ENCODE measurements around the gene DNAH9. TPM values are rescaled to one million over a fixed set of nuclear protein-coding genes. Genes with fewer than 3 reads are reported as not detected.

The DNAH9 gene
- total RNA-seq, 1 experiment from 2014 or later = 0.22 TPM

DNA sequence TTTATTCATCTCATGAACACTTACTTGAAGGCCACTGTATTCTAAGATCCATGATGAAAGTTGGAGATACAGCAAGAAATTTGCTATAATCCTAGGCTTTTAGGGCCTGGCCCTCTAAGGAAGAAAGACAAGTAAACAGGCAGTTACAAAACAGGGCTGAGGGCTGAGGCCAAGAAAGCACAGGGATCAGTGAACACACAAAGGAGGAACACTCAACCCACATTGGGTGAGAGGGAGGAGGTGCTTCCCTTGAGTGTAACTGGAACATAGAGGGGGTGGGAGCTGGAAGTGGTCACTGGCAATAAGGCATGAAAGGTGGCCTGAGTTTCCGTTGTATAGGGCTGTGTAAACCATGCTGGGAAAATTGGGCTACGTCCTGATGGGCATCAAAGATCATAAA, 286.8 kb downstream of the DNAH9 start:
- Histone ChIP-seq H4K20me1 (ENCODE audit: control insufficient read depth, insufficient read depth, insufficient read length) (no peaks in the 10 kb centered on the region), H3K9me3 (ENCODE audit: control insufficient read depth, low read depth, low read length) (no peaks in the 10 kb centered on the region), H3K14ac (ENCODE audit: insufficient read depth, low read length) (no peak overlapping the region), H3K4me1 (ENCODE audit: insufficient read depth, low read length) (no peaks in the 10 kb centered on the region), H2BK15ac (ENCODE audit: low read depth, low read length) (no peak overlapping the region), H2AFZ (ENCODE audit: low read length) (no peak overlapping the region), H3K4me2 (ENCODE audit: insufficient read depth, insufficient read length, low read length) (no peak overlapping the region), H3K23me2 (ENCODE audit: insufficient read length, low read depth, low read length, poor library complexity, severe bottlenecking) (no peaks in the 10 kb centered on the region), H4K8ac (replicated peaks; ENCODE audit: insufficient read length, low read depth, low read length) (no peak overlapping the region), H3K23ac (ENCODE audit: insufficient read length, low read depth, low read length) (no peak overlapping the region), H4K91ac (ENCODE audit: insufficient read length, low read depth, low read length) (no peak overlapping the region), H3K79me1 (ENCODE audit: insufficient read depth, low read depth, low read length, poor library complexity, severe bottlenecking) (no peaks in the 10 kb centered on the region), H2BK12ac (ENCODE audit: insufficient read length, low read depth, low read length) (no peak overlapping the region), H2BK120ac (ENCODE audit: low read depth, low read length, poor library complexity, severe bottlenecking) (no peak overlapping the region), H2AK5ac (ENCODE audit: insufficient read length, low read length) (no peak overlapping the region), H3K4ac (ENCODE audit: low read depth, low read length) (no peak overlapping the region), H3T11ph (ENCODE audit: low read length) (no peak overlapping the region), H4K5ac (ENCODE audit: insufficient read length, low read depth, low read length) (no peak overlapping the region), H3K18ac (ENCODE audit: insufficient read length, low read depth, low read length) (no peak overlapping the region), H3K27me3 (ENCODE audit: insufficient read depth, low read length) (no peaks in the 10 kb centered on the region), H2BK5ac (ENCODE audit: insufficient read length, low read length) (no peak overlapping the region), H3K27ac (ENCODE audit: insufficient read length, low read depth, low read length) (no peak overlapping the region), H3K79me2 (ENCODE audit: insufficient read depth, low read length) (no peaks in the 10 kb centered on the region), H3K9ac (ENCODE audit: extremely low read depth, insufficient read length, low read length) (no peak overlapping the region), H3K56ac (ENCODE audit: insufficient read length, low read depth, low read length) (no peak overlapping the region), H2BK20ac (ENCODE audit: low read depth, low read length, poor library complexity, severe bottlenecking) (no peak overlapping the region)
- no peak overlapping the region for H3K27ac Mint-ChIP-seq
- H3K4me1 Mint-ChIP-seq = peaks cover 0 to under 1% of the 10 kb centered on the region in 2 experiments; a peak in 2 of 4 replicates
- no peaks in the 10 kb centered on the region for H3K36me3 Mint-ChIP-seq (ENCODE audit: insufficient read depth in 1 of 3, low read depth in 3 of 3)
- no peak overlapping the region for H3K4me3 Mint-ChIP-seq
- TF ChIP-seq, protein P1, sequence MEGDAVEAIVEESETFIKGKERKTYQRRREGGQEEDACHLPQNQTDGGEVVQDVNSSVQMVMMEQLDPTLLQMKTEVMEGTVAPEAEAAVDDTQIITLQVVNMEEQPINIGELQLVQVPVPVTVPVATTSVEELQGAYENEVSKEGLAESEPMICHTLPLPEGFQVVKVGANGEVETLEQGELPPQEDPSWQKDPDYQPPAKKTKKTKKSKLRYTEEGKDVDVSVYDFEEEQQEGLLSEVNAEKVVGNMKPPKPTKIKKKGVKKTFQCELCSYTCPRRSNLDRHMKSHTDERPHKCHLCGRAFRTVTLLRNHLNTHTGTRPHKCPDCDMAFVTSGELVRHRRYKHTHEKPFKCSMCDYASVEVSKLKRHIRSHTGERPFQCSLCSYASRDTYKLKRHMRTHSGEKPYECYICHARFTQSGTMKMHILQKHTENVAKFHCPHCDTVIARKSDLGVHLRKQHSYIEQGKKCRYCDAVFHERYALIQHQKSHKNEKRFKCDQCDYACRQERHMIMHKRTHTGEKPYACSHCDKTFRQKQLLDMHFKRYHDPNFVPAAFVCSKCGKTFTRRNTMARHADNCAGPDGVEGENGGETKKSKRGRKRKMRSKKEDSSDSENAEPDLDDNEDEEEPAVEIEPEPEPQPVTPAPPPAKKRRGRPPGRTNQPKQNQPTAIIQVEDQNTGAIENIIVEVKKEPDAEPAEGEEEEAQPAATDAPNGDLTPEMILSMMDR (conservative IDR thresholded peaks at IDR 0.05) = no peak
- H3K9me3 Mint-ChIP-seq = no peaks in the 10 kb centered on the region
- WGBS (ENCODE audit: extremely low coverage, insufficient read length, low lambda C conversion rate) = no CpG with 5 or more reads among the region's 2 CpGs
- no peaks in the 10 kb centered on the region; the same call in 1 of the 2 replicates for H3K27me3 Mint-ChIP-seq (ENCODE audit: low read depth)
- DNase-seq = no peak
